Subcutaneous preadipocyte (primary cell): ENCODE data around the gene VWA3A. TPM values are rescaled to one million over a fixed set of nuclear protein-coding genes. Genes with fewer than 3 reads are reported as not detected.

Experiments
- total RNA-seq: library from RNA; depleted of rRNA; stranded (reverse); fragments of >200 nt; gene quantifications from 2 replicates; pipeline ENCODE4 v1.2.3, GENCODE V29; 2012

The VWA3A gene
- 0.20 and 0.37 TPM in 2 replicates for total RNA-seq

GRCh38 chr16:22092143-22092933 is at the start of gene VWA3A:
Gene VWA3A (plus strand): TSS chr16:22092541. CDS start chr16:22092638, 97 bp downstream.

GRCh38 chr16:22161999-22162655 is 69.8 kb downstream of the VWA3A start, which contains the start of gene SDR42E2:
Gene SDR42E2 (plus strand): TSS chr16:22162506. CDS start chr16:22165583, 3,077 bp downstream.

GRCh38 chr16:22206013-22206841 is 113.9 kb downstream of the VWA3A start, which contains the start of gene EEF2K:
Gene EEF2K (plus strand): TSS chr16:22206278. CDS start chr16:22225730, 19,452 bp downstream.

Other genes starting within 250 kb of the VWA3A start
- 33.1 and 49.3 TPM in 2 replicates for gene NPIPB4, start 234.8 kb upstream of the VWA3A start, total RNA-seq
- 151 and 170 TPM in 2 replicates for gene UQCRC2, start 139.2 kb upstream of the VWA3A start, total RNA-seq
- gene PDZD9, start 91.4 kb upstream of the VWA3A start, total RNA-seq: not detected in 2 replicates
- 17.6 and 38.3 TPM in 2 replicates for gene MOSMO, start 84.4 kb upstream of the VWA3A start, total RNA-seq
- gene SDR42E2, start 70.0 kb downstream of the VWA3A start, total RNA-seq: under 0.01 TPM in 2 replicates
- 45.2 and 63.3 TPM in 2 replicates for gene EEF2K, start 113.7 kb downstream of the VWA3A start, total RNA-seq
- gene POLR3E, start 204.9 kb downstream of the VWA3A start, total RNA-seq: 19.5 and 36.2 TPM in 2 replicates